LNCAP (cell line): Measurements from ENCODE around the gene LUC7L2.

ENCODE experiments used
- CTCF ChIP-seq: fragments of 450-650 bp; IDR thresholded peaks from 2 replicates; pipeline ENCODE4 v1.5.1; 2017; ENCODE audit warnings: mild to moderate bottlenecking

LUC7L2 gene

GRCh38 chr7:139332697-139333359 is 26.9 kb upstream of the LUC7L2 start:
- no peak for TF ChIP-seq CTCF

DNA sequence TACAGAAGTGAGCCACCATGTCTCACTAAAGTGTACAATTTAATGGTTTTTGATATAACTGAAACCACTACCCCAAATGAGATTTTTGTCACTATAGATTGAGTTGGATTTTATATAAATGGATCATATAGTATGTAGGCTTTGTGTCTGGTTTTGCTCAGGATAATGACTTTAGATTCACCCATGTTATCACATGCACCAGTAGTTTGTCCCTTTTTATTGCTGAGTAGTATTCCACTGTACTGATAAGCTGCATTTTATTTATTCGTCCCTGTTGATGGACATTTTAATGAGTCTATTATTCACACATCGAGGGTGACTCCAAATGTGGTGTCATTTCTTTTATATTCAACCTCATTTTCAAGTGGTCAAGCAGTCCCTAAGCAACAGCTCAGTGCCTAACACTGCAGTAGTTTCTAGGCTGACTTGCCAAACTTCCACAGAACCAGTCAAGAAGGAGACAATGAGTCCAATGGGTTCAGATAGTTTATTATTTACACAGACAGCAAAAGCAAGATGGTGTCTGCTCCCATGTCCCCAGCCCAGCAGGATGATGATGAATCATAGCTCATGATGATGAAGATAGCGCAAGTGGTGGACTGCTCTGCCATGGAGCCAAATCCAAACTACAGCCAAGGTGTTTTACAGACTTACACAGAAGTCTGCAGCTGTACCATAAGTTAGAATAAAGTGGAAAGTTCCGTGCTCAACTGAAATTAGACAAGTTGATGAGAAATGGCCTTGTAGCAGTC is 25.1 kb upstream of the LUC7L2 start:
- no peak for TF ChIP-seq CTCF

- no peak for TF ChIP-seq CTCF
Measured at GRCh38 chr7:139339025-139339424, 20.7 kb upstream of the LUC7L2 start.

- TF ChIP-seq CTCF = no peak
Measured at GRCh38 chr7:139339698-139340036, 20.0 kb upstream of the LUC7L2 start.

- TF ChIP-seq CTCF = peak; percentile 65
Measured at GRCh38 chr7:139340037-139340807, 19.5 kb upstream of the LUC7L2 start.

DNA sequence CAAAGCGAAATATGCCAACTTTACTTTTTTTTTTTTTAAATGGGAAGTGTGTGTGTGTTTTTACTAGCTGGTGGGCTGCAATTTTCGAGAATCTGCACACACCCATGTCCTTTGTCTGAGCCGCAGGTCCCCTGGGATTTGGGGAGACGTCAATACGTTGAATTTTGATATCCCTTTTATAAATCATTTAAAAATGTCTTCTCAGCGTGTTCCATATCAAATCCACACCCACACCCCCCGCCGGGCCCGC is 19.0 kb upstream of the LUC7L2 start:
- TF ChIP-seq CTCF = no peak

DNA sequence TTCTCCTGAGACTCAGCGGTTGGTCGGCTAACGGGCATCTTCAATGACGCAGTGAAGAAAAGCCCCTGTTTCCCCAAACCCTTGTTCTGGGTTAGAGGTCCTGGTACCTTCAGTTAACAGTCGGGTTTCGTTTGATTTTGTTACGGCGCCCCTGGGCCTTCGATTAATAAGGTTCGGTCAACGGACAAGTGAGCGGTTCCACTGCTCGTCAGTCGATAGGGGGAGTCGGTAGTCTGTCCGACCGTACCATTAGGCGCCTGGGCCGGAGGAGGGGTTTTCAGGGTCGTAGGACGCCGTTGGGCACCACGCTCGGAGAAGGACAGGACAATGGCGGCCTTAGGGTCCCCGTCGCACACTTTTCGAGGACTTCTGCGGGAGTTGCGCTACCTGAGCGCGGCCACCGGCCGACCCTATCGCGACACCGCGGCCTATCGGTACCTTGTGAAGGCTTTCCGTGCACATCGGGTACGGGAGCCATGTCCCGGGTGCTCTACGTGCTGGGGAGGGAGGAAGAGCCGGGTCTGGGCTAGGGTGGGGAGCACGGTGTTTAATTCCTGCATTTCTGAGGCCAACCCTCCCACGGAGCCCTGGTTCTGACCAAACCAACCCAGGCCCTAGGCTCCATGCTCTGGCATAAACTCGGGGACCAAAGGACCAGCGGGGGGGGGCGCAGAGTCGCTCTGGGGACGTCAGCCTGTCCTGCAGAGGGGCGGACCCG is 18.5 kb upstream of the LUC7L2 start, which contains the start of gene FMC1:
Gene FMC1 (plus strand): TSS at position 280 of the 718 bp plus-strand sequence. CDS start 48 bp downstream, at position 328.
- TF ChIP-seq CTCF = peak; percentile 44
